CD4-positive, alpha-beta memory T cell (primary cell): Measurements from ENCODE around the gene OSTC. TPM values are rescaled to one million over a fixed set of nuclear protein-coding genes. Genes with fewer than 3 reads are reported as not detected.
"Not testable (repeated sequence)": the region's sequence is repeated elsewhere in the genome, so short reads cannot be mapped to it uniquely, and the experiment has no call there.

ENCODE experiments used
- CTCF ChIA-PET: fragments of 350-600 bp; sonication (Branson Sonifier 250); formaldehyde crosslinking; loops from one replicate; lab custom pipeline; 2021; ENCODE audit warnings: inconsistent platforms; ENCODE audit not compliant: partially characterized antibody; lab: Charles Lee
- POLR2A ChIA-PET: fragments of 350-600 bp; sonication (Branson Sonifier 250); formaldehyde crosslinking; loops from one replicate; lab custom pipeline; 2021; ENCODE audit not compliant: partially characterized antibody; lab: Charles Lee
- DNase-seq, 5 donors: peaks; one replicate each; pipeline versions ENCODE4 v3.0.0 to v3.0.0-alpha.2; 2020 to 2022; ENCODE audit warnings: mixed read lengths in 1 of 5
- H3K27ac ChIP-seq: one replicate; pipeline ENCODE4 v1.7.0; 2013; ENCODE audit warnings: low read depth, low read length
- H3K27me3 ChIP-seq: 2 replicates; pipeline ENCODE4 v1.7.0; 2013; ENCODE audit warnings: mild to moderate bottlenecking, low read length, moderate library complexity; ENCODE audit not compliant: insufficient read depth
- H3K36me3 ChIP-seq: 2 replicates; pipeline ENCODE4 v1.7.0; 2013; ENCODE audit warnings: mild to moderate bottlenecking, low read length, moderate library complexity; ENCODE audit not compliant: insufficient read depth
- H3K4me1 ChIP-seq: 2 replicates; pipeline ENCODE4 v1.7.0; 2013; ENCODE audit warnings: mild to moderate bottlenecking, low read length, moderate library complexity; ENCODE audit not compliant: insufficient read depth
- H3K4me3 ChIP-seq, 2 donors: one replicate each; pipeline ENCODE4 v1.7.0; 2013; ENCODE audit warnings: low read length in 2 of 2, mild to moderate bottlenecking in 1 of 2
- H3K9me3 ChIP-seq, 2 donors: one replicate each; pipeline ENCODE4 v1.7.0; 2013; ENCODE audit warnings: low read length in 2 of 2, control low read depth in 1 of 2; ENCODE audit not compliant: control insufficient read depth in 1 of 2
- H3K27ac Mint-ChIP-seq, 7 donors: one replicate each; pipeline ENCODE4 v1.8.0; 2020 to 2021; ENCODE audit warnings: mixed read lengths in 7 of 7, mild to moderate bottlenecking in 6 of 7, inconsistent platforms in 3 of 7, moderate library complexity in 3 of 7
- H3K27me3 Mint-ChIP-seq, 2 donors: one replicate each; pipeline ENCODE4 v1.8.0; 2020 to 2021; ENCODE audit warnings: mixed read lengths in 2 of 2
- H3K36me3 Mint-ChIP-seq, 2 donors: one replicate each; pipeline ENCODE4 v1.8.0; 2020 to 2021; ENCODE audit warnings: mixed read lengths in 2 of 2, inconsistent platforms in 1 of 2, mild to moderate bottlenecking in 1 of 2
- H3K4me1 Mint-ChIP-seq, 4 donors: one replicate each; pipeline ENCODE4 v1.8.0; 2020 to 2021; ENCODE audit warnings: mixed read lengths in 4 of 4, mild to moderate bottlenecking in 1 of 4
- H3K4me3 Mint-ChIP-seq, 8 donors: one replicate each; pipeline ENCODE4 v1.8.0; 2020 to 2021; ENCODE audit warnings: mixed read lengths in 8 of 8, mild to moderate bottlenecking in 7 of 8, moderate library complexity in 6 of 8, inconsistent platforms in 3 of 8
- H3K9me3 Mint-ChIP-seq, 8 donors: one replicate each; pipeline ENCODE4 v1.8.0; 2020 to 2021; ENCODE audit warnings: mixed read lengths in 8 of 8, mild to moderate bottlenecking in 5 of 8, inconsistent platforms in 3 of 8, moderate library complexity in 1 of 8
- intact Hi-C: fragments of 100-400 bp; cut with micrococcal nuclease; formaldehyde crosslinking; loops from one replicate; pipeline ENCODE4 v1.15.1; 2023
- polyA plus RNA-seq, 2 donors: library from polyadenylated mRNA; unstranded; fragments of 300-500 nt; fragmentation: Illumina TruSeq; gene quantifications; one replicate each; pipeline ENCODE4 v1.2.3, GENCODE V29; 2021
- total RNA-seq, 2 experiments: library from RNA; stranded (reverse); gene quantifications; one replicate each; pipeline ENCODE4 v1.2.3, GENCODE V29; 2021

The OSTC gene
- total and polyA plus RNA-seq, 4 experiments from 2014 or later = 67.9 to 213 (median 112) TPM

GRCh38 chr4:108706289-108706688 lies 55.9 kb downstream of the OSTC start:
- H3K27ac ChIP-seq = no peak overlapping the region
- no peaks in the 10 kb centered on the region for H3K36me3 ChIP-seq
- no peak overlapping the region for H3K27ac Mint-ChIP-seq
- ChIA-PET CTCF (interaction anchor here (1.1 kb wide), 1 partner anchor 21 kb away, joined by 3 read pairs; no protein-coding TSS in a partner anchor), POLR2A (no interaction called here)
- H3K9me3 ChIP-seq = no peaks in the 10 kb centered on the region
- peaks cover 21% of the 10 kb centered on the region for H3K4me1 ChIP-seq
- H3K36me3 Mint-ChIP-seq = no peaks in the 10 kb centered on the region
- H3K4me3 ChIP-seq = no peak overlapping the region
- peaks cover 0 to 2% of the 10 kb centered on the region in 2 donors for H3K27me3 Mint-ChIP-seq
- H3K27me3 ChIP-seq = no peaks in the 10 kb centered on the region
- H3K9me3 Mint-ChIP-seq = no peaks in the 10 kb centered on the region
- peaks cover 11 to 22% (median 18%) of the 10 kb centered on the region in 4 donors for H3K4me1 Mint-ChIP-seq
- intact Hi-C loops = no loop called here
- DNase-seq = no peak
- no peak overlapping the region for H3K4me3 Mint-ChIP-seq

- Histone ChIP-seq H3K4me3 (no peak overlapping the region), H3K4me1 (no peaks in the 10 kb centered on the region), H3K27me3 (no peaks in the 10 kb centered on the region), H3K27ac (no peak overlapping the region), H3K36me3 (no peaks in the 10 kb centered on the region), H3K9me3 (no peaks in the 10 kb centered on the region)
- ChIA-PET CTCF (no interaction called here), POLR2A (no interaction called here)
- Mint-ChIP-seq H3K36me3 (no peaks in the 10 kb centered on the region), H3K9me3 (no peaks in the 10 kb centered on the region), H3K27ac (no peak overlapping the region), H3K27me3 (peaks cover 0 to 4% of the 10 kb centered on the region in 2 donors), H3K4me1 (no peaks in the 10 kb centered on the region), H3K4me3 (no peak overlapping the region)
- intact Hi-C loops = no loop called here
- DNase-seq = no peak
Observed at GRCh38 chr4:108709234-108709633, 58.8 kb downstream of the OSTC start.

GRCh38 chr4:108709722-108710121 lies 59.3 kb downstream of the OSTC start:
- Mint-ChIP-seq H3K9me3 (no peaks in the 10 kb centered on the region), H3K27me3 (peaks cover 0 to 4% of the 10 kb centered on the region in 2 donors), H3K4me1 (no peaks in the 10 kb centered on the region), H3K4me3 (no peak overlapping the region), H3K27ac (no peak overlapping the region), H3K36me3 (no peaks in the 10 kb centered on the region)
- ChIA-PET POLR2A (no interaction called here), CTCF (no interaction called here)
- Histone ChIP-seq H3K9me3 (no peaks in the 10 kb centered on the region), H3K27me3 (no peaks in the 10 kb centered on the region), H3K4me1 (no peaks in the 10 kb centered on the region), H3K36me3 (no peaks in the 10 kb centered on the region), H3K27ac (no peak overlapping the region), H3K4me3 (no peak overlapping the region)
- DNase-seq = no peak
- intact Hi-C loops = no loop called here

GRCh38 chr4:108710578-108710977 lies 60.2 kb downstream of the OSTC start:
- H3K27me3 ChIP-seq, H3K4me3 Mint-ChIP-seq, CTCF ChIA-PET, H3K4me3 ChIP-seq, H3K4me1 ChIP-seq, H3K9me3 Mint-ChIP-seq, H3K27ac ChIP-seq, H3K27me3 Mint-ChIP-seq, H3K4me1 Mint-ChIP-seq, intact Hi-C loops, POLR2A ChIA-PET, H3K27ac Mint-ChIP-seq, H3K36me3 ChIP-seq, H3K36me3 Mint-ChIP-seq, DNase-seq, H3K9me3 ChIP-seq: not testable (repeated sequence)

- Histone ChIP-seq H3K27me3 (no peaks in the 10 kb centered on the region), H3K27ac (no peak overlapping the region), H3K36me3 (no peaks in the 10 kb centered on the region), H3K4me3 (no peak overlapping the region), H3K4me1 (no peaks in the 10 kb centered on the region), H3K9me3 (no peaks in the 10 kb centered on the region)
- H3K4me3 Mint-ChIP-seq = no peak overlapping the region
- H3K27me3 Mint-ChIP-seq = peaks cover 5 to 8% of the 10 kb centered on the region in 2 donors
- ChIA-PET CTCF (no interaction called here), POLR2A (no interaction called here)
- no peaks in the 10 kb centered on the region for H3K9me3 Mint-ChIP-seq
- H3K4me1 Mint-ChIP-seq = peaks cover 0 to 1% (median 0%) of the 10 kb centered on the region in 4 donors
- no peak for DNase-seq
- H3K36me3 Mint-ChIP-seq = no peaks in the 10 kb centered on the region
- intact Hi-C loops = no loop called here
- no peak overlapping the region for H3K27ac Mint-ChIP-seq
Observed at GRCh38 chr4:108714880-108715279, 64.5 kb downstream of the OSTC start.

- no peaks in the 10 kb centered on the region for H3K9me3 Mint-ChIP-seq
- ChIA-PET POLR2A (no interaction called here), CTCF (no interaction called here)
- H3K4me1 Mint-ChIP-seq = peaks cover 0 to 1% (median 0%) of the 10 kb centered on the region in 4 donors
- Histone ChIP-seq H3K27ac (no peak overlapping the region), H3K4me1 (no peaks in the 10 kb centered on the region), H3K9me3 (no peaks in the 10 kb centered on the region), H3K36me3 (no peaks in the 10 kb centered on the region), H3K4me3 (no peak overlapping the region), H3K27me3 (no peaks in the 10 kb centered on the region)
- no peaks in the 10 kb centered on the region for H3K36me3 Mint-ChIP-seq
- no peak overlapping the region for H3K27ac Mint-ChIP-seq
- H3K27me3 Mint-ChIP-seq = peaks cover 5 to 8% of the 10 kb centered on the region in 2 donors
- H3K4me3 Mint-ChIP-seq = no peak overlapping the region
- DNase-seq = no peak
- intact Hi-C loops = no loop called here
Observed at GRCh38 chr4:108716340-108716739, 65.9 kb downstream of the OSTC start.

GRCh38 chr4:108717386-108717785 lies 67.0 kb downstream of the OSTC start:
- Histone ChIP-seq H3K27me3 (no peaks in the 10 kb centered on the region), H3K4me1 (no peaks in the 10 kb centered on the region), H3K36me3 (no peaks in the 10 kb centered on the region), H3K4me3 (no peak overlapping the region), H3K27ac (no peak overlapping the region), H3K9me3 (no peaks in the 10 kb centered on the region)
- Mint-ChIP-seq H3K27ac (no peak overlapping the region), H3K4me3 (no peak overlapping the region), H3K27me3 (peaks cover 5 to 8% of the 10 kb centered on the region in 2 donors), H3K36me3 (no peaks in the 10 kb centered on the region), H3K9me3 (no peaks in the 10 kb centered on the region), H3K4me1 (peaks cover 0 to 1% (median 0%) of the 10 kb centered on the region in 4 donors)
- no peak for DNase-seq
- intact Hi-C loops = no loop called here
- CTCF ChIA-PET = no interaction called here
- POLR2A ChIA-PET = no interaction called here
